ENCODE measurements around the gene ZNF620.

ZNF620 gene

DNA sequence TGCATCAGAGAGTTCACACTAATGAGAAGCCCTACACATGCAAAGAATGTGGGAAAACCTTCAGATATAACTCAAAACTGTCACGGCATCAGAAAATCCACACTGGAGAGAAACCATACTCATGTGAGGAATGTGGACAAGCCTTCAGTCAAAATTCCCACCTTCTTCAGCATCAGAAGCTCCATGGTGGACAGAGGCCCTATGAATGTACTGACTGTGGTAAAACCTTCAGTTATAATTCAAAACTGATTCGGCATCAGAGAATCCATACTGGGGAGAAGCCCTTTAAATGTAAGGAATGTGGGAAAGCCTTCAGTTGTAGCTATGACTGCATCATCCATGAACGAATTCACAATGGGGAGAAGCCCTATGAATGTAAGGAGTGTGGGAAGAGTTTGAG, 18.7 kb upstream of the ZNF620 start:
- CTCF ChIA-PET: interaction anchor here (0.6 to 0.7 kb wide), 2 partner anchors 15 to 26 kb away, joined by 4 read pairs; no protein-coding TSS in a partner anchor
- Histone ChIP-seq H3K9me3 (ENCODE audit: control insufficient read depth, insufficient read depth, low read depth, low read length) (no peaks in the 10 kb centered on the region), H3K4me1 (ENCODE audit: control insufficient read depth, insufficient read depth, low read length) (no peaks in the 10 kb centered on the region), H3K27ac (ENCODE audit: extremely low read depth, low read depth, low read length) (no peak overlapping the region), H3K36me3 (ENCODE audit: control insufficient read depth in 2 of 2, insufficient read depth in 1 of 2, low read length in 2 of 2) (peaks cover 0 to 3% of the 10 kb centered on the region in 2 experiments; a peak in 1 of 3 replicates), H3K4me3 (ENCODE audit: low read depth, low read length) (no peak overlapping the region)
- TF ChIP-seq ZNF677 (tag by site-specific recombination; IDR thresholded peaks at IDR 0.05) (no peak), SETDB1 (IDR thresholded peaks at IDR 0.05; ENCODE audit: insufficient read length, low read length) (peak; percentile 72), ZNF223 (tag by site-specific recombination; IDR thresholded peaks at IDR 0.05) (no peak), ZNF37A (tag by site-specific recombination; IDR thresholded peaks at IDR 0.05) (no peak)
- POLR2A ChIA-PET: no interaction called here

DNA sequence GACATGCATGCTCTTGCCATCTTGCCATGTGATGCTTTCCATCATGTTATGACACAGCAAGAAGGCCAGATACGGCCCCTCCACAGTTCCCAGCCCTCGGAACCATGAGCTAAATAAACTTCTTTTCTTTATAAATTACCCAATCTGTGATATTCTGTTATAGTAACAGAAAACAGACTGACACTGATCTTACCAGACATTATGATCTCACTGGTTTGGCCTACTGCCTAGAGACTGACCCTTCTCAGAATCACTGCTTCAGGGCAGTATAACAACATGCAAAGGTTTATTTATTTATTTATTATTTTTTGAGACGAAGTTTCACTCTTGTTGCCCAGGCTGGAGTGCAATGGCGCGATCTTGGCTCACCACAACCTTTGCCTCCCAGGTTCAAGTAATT, 14.9 kb upstream of the ZNF620 start:
- Histone ChIP-seq H3K4me3 (ENCODE audit: low read depth, low read length) (no peak overlapping the region), H3K4me1 (ENCODE audit: control insufficient read depth, insufficient read depth, low read length) (no peaks in the 10 kb centered on the region), H3K9me3 (ENCODE audit: control insufficient read depth, insufficient read depth, low read depth, low read length) (no peaks in the 10 kb centered on the region), H3K27ac (ENCODE audit: extremely low read depth, low read depth, low read length) (no peak overlapping the region), H3K36me3 (ENCODE audit: control insufficient read depth in 2 of 2, insufficient read depth in 1 of 2, low read length in 2 of 2) (no peaks in the 10 kb centered on the region)
- POLR2A ChIA-PET: no interaction called here
- CTCF ChIA-PET: no interaction called here
- TF ChIP-seq SP2 (tag by site-specific recombination; IDR thresholded peaks at IDR 0.05) (no peak), ZNF596 (tag by site-specific recombination; IDR thresholded peaks at IDR 0.05) (no peak), GLI2 (tag by site-specific recombination; IDR thresholded peaks at IDR 0.05; ENCODE audit: borderline replicate concordance, low read depth) (no peak), ZNF214 (tag by site-specific recombination; IDR thresholded peaks at IDR 0.05; ENCODE audit: borderline replicate concordance) (no peak), ZNF302 (tag by site-specific recombination; IDR thresholded peaks at IDR 0.05; ENCODE audit: low read depth) (no peak), ZNF157 (tag by site-specific recombination; IDR thresholded peaks at IDR 0.05) (no peak)
- TF ChIP-seq, protein P1, sequence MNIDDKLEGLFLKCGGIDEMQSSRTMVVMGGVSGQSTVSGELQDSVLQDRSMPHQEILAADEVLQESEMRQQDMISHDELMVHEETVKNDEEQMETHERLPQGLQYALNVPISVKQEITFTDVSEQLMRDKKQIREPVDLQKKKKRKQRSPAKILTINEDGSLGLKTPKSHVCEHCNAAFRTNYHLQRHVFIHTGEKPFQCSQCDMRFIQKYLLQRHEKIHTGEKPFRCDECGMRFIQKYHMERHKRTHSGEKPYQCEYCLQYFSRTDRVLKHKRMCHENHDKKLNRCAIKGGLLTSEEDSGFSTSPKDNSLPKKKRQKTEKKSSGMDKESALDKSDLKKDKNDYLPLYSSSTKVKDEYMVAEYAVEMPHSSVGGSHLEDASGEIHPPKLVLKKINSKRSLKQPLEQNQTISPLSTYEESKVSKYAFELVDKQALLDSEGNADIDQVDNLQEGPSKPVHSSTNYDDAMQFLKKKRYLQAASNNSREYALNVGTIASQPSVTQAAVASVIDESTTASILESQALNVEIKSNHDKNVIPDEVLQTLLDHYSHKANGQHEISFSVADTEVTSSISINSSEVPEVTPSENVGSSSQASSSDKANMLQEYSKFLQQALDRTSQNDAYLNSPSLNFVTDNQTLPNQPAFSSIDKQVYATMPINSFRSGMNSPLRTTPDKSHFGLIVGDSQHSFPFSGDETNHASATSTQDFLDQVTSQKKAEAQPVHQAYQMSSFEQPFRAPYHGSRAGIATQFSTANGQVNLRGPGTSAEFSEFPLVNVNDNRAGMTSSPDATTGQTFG (tag by site-specific recombination; IDR thresholded peaks at IDR 0.05; ENCODE audit: borderline replicate concordance): no peak
- TF ChIP-seq, protein P2, sequence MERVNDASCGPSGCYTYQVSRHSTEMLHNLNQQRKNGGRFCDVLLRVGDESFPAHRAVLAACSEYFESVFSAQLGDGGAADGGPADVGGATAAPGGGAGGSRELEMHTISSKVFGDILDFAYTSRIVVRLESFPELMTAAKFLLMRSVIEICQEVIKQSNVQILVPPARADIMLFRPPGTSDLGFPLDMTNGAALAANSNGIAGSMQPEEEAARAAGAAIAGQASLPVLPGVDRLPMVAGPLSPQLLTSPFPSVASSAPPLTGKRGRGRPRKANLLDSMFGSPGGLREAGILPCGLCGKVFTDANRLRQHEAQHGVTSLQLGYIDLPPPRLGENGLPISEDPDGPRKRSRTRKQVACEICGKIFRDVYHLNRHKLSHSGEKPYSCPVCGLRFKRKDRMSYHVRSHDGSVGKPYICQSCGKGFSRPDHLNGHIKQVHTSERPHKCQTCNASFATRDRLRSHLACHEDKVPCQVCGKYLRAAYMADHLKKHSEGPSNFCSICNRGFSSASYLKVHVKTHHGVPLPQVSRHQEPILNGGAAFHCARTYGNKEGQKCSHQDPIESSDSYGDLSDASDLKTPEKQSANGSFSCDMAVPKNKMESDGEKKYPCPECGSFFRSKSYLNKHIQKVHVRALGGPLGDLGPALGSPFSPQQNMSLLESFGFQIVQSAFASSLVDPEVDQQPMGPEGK (tag by site-specific recombination; IDR thresholded peaks at IDR 0.05): no peak

DNA sequence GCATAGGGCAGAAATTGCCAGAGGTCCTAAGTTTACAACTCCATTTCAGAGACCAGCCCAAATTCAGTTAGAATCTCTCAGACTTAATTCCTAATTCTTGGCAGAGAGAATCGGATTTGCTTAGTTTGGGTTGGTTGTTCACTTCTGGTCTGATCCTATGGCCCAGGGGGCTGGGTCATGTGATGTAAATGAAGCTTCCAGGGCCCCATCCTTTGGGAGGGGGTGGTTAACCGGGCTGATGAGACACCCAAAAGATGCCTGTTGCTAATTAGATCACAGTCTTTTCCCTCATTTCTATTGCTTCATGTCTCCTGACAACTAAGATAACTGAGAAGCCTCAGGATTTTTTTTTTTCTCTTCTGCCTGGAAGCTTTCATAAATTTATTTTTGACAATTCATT, 11.1 kb upstream of the ZNF620 start:
- ChIA-PET CTCF (interaction anchor here (1.0 kb wide), 1 partner anchor 11 kb away, joined by 3 read pairs; the partner anchor contains the start of gene ZNF620), POLR2A (interaction anchor here (0.5 kb wide), 1 partner anchor 26 kb away, joined by 3 read pairs; no protein-coding TSS in a partner anchor)
- no peaks in the 10 kb centered on the region for H3K36me3 ChIP-seq (ENCODE audit: control insufficient read depth in 2 of 2, insufficient read depth in 1 of 2, low read length in 2 of 2)
- no peak overlapping the region for H3K4me3 ChIP-seq (ENCODE audit: low read depth, low read length)
- no peak overlapping the region for H3K27ac ChIP-seq (ENCODE audit: extremely low read depth, low read depth, low read length)
- TF ChIP-seq ZFP37 (tag by site-specific recombination; IDR thresholded peaks at IDR 0.05) (no peak), ZNF202 (tag by site-specific recombination; IDR thresholded peaks at IDR 0.05; ENCODE audit: borderline replicate concordance) (no peak), EGR2 (tag by site-specific recombination; IDR thresholded peaks at IDR 0.05; ENCODE audit: low read depth) (no peak), TRIM28 (IDR thresholded peaks at IDR 0.05; ENCODE audit: borderline replicate concordance, low read length) (no peak), ZNF19 (tag by site-specific recombination; IDR thresholded peaks at IDR 0.05; ENCODE audit: low read depth) (no peak), ZNF623 (tag by site-specific recombination; IDR thresholded peaks at IDR 0.05) (no peak), ZNF48 (tag by site-specific recombination; IDR thresholded peaks at IDR 0.05) (no peak), KLF16 (tag by site-specific recombination; IDR thresholded peaks at IDR 0.05) (no peak)
- TF ChIP-seq, protein P3, sequence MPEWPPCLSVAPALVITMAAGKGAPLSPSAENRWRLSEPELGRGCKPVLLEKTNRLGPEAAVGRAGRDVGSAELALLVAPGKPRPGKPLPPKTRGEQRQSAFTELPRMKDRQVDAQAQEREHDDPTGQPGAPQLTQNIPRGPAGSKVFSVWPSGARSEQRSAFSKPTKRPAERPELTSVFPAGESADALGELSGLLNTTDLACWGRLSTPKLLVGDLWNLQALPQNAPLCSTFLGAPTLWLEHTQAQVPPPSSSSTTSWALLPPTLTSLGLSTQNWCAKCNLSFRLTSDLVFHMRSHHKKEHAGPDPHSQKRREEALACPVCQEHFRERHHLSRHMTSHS (tag by site-specific recombination; IDR thresholded peaks at IDR 0.05): no peak
- TF ChIP-seq, protein P4, sequence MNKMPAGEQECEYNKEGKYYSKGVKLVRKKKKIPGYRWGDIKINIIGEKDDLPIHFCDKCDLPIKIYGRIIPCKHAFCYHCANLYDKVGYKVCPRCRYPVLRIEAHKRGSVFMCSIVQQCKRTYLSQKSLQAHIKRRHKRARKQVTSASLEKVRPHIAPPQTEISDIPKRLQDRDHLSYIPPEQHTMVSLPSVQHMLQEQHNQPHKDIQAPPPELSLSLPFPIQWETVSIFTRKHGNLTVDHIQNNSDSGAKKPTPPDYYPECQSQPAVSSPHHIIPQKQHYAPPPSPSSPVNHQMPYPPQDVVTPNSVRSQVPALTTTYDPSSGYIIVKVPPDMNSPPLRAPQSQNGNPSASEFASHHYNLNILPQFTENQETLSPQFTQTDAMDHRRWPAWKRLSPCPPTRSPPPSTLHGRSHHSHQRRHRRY (tag by site-specific recombination; IDR thresholded peaks at IDR 0.05): no peak
- no peaks in the 10 kb centered on the region for H3K4me1 ChIP-seq (ENCODE audit: control insufficient read depth, insufficient read depth, low read length)
- H3K9me3 ChIP-seq (ENCODE audit: control insufficient read depth, insufficient read depth, low read depth, low read length): no peaks in the 10 kb centered on the region

All from HEK293 (cell line).